Measurements from ENCODE around the gene SDK1. TPM values are rescaled to one million over a fixed set of nuclear protein-coding genes. Genes with fewer than 3 reads are reported as not detected.

Gene SDK1
- total and polyA plus RNA-seq, 7 donors = 0.31 to 2.4 (median 1.3) TPM

- no peak for ATAC-seq
Measured at GRCh38 chr7:4003503-4003902, 702.5 kb downstream of the SDK1 start.

GRCh38 chr7:4006687-4007086 lies 705.6 kb downstream of the SDK1 start:
- Histone ChIP-seq H3K27ac (no peak overlapping the region), H3K4me3 (no peak overlapping the region), H3K4me1 (no peaks in the 10 kb centered on the region), H3K36me3 (ENCODE audit: insufficient read depth in 1 of 2, low read depth in 1 of 2) (no peaks in the 10 kb centered on the region), H3K9me3 (no peaks in the 10 kb centered on the region), H3K27me3 (ENCODE audit: insufficient read depth in 3 of 3, low read length in 2 of 3) (peaks cover 0 to 17% (median 2%) of the 10 kb centered on the region in 3 donors)
- ATAC-seq = no peak
- DNase-seq = no peak
- no peak for TF ChIP-seq CTCF (IDR thresholded peaks at IDR 0.05)
- intact Hi-C loops (cut with DNase I) = no loop called here
- WGBS, 3 donors = 72 to 83% (median 73%) methylated on average over 11 of the region's 11 CpGs

More at GRCh38 chr7:4003503-4003902, 702.5 kb downstream of the SDK1 start:
- H3K4me1 ChIP-seq = no peaks in the 10 kb centered on the region
- no peaks in the 10 kb centered on the region for H3K27me3 ChIP-seq (ENCODE audit: insufficient read depth in 3 of 3, low read length in 2 of 3)
- no peak for TF ChIP-seq CTCF (IDR thresholded peaks at IDR 0.05)
- no peak for DNase-seq
- WGBS, 3 donors = 86 to 91% (median 87%) methylated on average over 9 of the region's 9 CpGs
- intact Hi-C loops (cut with DNase I) = no loop called here
- H3K27ac ChIP-seq = no peak overlapping the region
- no peak overlapping the region for H3K4me3 ChIP-seq
- no peaks in the 10 kb centered on the region for H3K36me3 ChIP-seq (ENCODE audit: insufficient read depth in 1 of 2, low read depth in 1 of 2)
- no peaks in the 10 kb centered on the region for H3K9me3 ChIP-seq

DNA sequence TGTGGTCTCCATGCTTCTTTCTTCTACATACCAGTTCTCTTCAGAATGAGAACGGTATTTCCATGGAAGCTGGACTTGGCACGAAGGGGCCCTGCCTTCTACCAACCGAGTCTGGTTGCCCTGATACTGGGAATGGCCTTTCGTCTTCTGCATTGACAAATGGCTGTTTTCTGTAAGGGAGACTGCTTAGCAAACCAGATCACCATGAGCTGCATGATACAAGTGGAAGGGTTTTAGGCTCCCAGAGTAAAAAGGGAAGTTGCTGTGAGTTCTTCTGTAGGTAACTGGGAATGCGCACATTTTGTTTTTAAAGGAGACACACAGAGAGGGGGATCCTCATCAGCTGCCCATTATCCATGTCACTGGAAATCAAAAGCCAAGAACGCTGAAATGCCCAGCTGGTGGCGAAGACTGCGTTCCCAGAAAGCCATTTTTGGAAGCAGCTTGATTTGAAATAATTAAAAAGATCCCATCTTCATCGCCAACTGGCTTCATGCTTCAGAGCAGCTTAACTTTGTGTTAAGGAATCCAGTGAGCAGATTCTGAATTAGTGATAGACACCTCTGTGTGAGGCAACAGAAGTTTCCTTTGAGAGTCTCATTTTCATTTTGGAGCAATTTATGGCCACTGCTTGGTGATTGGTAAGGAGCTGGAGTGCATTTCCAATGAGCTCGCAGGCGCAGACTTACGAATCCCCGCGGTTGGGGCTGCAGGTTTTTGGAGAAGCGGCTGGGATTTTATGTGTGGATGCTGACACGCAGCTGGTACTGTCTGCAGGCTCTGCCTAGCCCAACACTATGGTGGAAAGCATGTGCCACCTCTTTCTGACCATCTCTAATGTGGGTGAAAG lies 708.4 kb downstream of the SDK1 start:
- intact Hi-C loops (cut with DNase I) = no loop called here
- ATAC-seq (no peak), DNase-seq (no peak)
- H3K4me1 ChIP-seq = no peaks in the 10 kb centered on the region
- WGBS, 3 donors = 29 to 43% (median 37%) methylated on average over 16 of the region's 16 CpGs
- no peaks in the 10 kb centered on the region for H3K36me3 ChIP-seq (ENCODE audit: insufficient read depth in 1 of 2, low read depth in 1 of 2)
- H3K27me3 ChIP-seq (ENCODE audit: insufficient read depth in 3 of 3, low read length in 2 of 3) = peaks cover 0 to 21% (median 2%) of the 10 kb centered on the region in 3 donors
- TF ChIP-seq CTCF (IDR thresholded peaks at IDR 0.05) = no peak
- H3K4me3 ChIP-seq = no peak overlapping the region
- H3K27ac ChIP-seq = no peak overlapping the region
- no peaks in the 10 kb centered on the region for H3K9me3 ChIP-seq

- ATAC-seq (no peak), DNase-seq (no peak)
- intact Hi-C loops (cut with DNase I) = no loop called here
- Histone ChIP-seq H3K9me3 (no peaks in the 10 kb centered on the region), H3K27me3 (ENCODE audit: insufficient read depth in 3 of 3, low read length in 2 of 3) (peaks cover 0 to 21% (median 2%) of the 10 kb centered on the region in 3 donors), H3K4me3 (no peak overlapping the region), H3K27ac (no peak overlapping the region), H3K4me1 (no peaks in the 10 kb centered on the region), H3K36me3 (ENCODE audit: insufficient read depth in 1 of 2, low read depth in 1 of 2) (no peaks in the 10 kb centered on the region)
- no peak for TF ChIP-seq CTCF (IDR thresholded peaks at IDR 0.05)
- WGBS, 3 donors = 25 to 40% (median 35%) methylated on average over 13 of the region's 13 CpGs
Measured at GRCh38 chr7:4010061-4010605, 709.1 kb downstream of the SDK1 start.

All from psoas muscle (tissue), 8 donors.